DOHH2 (cell line): Measurements from ENCODE around the gene ATP8A2.

Source experiments
- H3F3A ChIP-seq: fragments of 200-600 bp; sonication (generic), shearing (Covaris generic); 2 replicates; pipeline ENCODE4 v1.6.0; 2016; ENCODE audit warnings: antibody characterized with exemption, mild to moderate bottlenecking; ENCODE audit not compliant: control insufficient read depth, insufficient read depth
- H3K27ac ChIP-seq: fragments of 200-600 bp; sonication (generic); 2 replicates; pipeline ENCODE4 v1.5.1; 2014; ENCODE audit warnings: low read depth, mild to moderate bottlenecking, low read length, moderate library complexity
- H3K27me3 ChIP-seq: fragments of 200-600 bp; sonication (generic); 2 replicates; pipeline ENCODE4 v1.6.1; 2014; ENCODE audit warnings: mild to moderate bottlenecking, low read length, mixed read lengths; ENCODE audit not compliant: control insufficient read depth
- H3K36me3 ChIP-seq: fragments of 200-600 bp; sonication (generic); 2 replicates; pipeline ENCODE4 v1.6.1; 2014; ENCODE audit warnings: mild to moderate bottlenecking, low read length, moderate library complexity, mixed read lengths; ENCODE audit not compliant: control insufficient read depth
- H3K4me1 ChIP-seq: fragments of 200-600 bp; sonication (generic); 2 replicates; pipeline ENCODE4 v1.6.1; 2014; ENCODE audit warnings: mild to moderate bottlenecking, low read length, mixed read lengths; ENCODE audit not compliant: control insufficient read depth
- H3K4me2 ChIP-seq: fragments of 200-600 bp; sonication (generic); 2 replicates; pipeline ENCODE4 v1.6.0; 2014; ENCODE audit warnings: mild to moderate bottlenecking, low read length, moderate library complexity
- H3K4me3 ChIP-seq: fragments of 200-600 bp; sonication (generic); 2 replicates; pipeline ENCODE4 v1.5.1; 2014; ENCODE audit warnings: mild to moderate bottlenecking, low read length, mixed read lengths
- H3K79me2 ChIP-seq: fragments of 200-600 bp; sonication (generic); 2 replicates; pipeline ENCODE4 v1.6.1; 2014; ENCODE audit warnings: mild to moderate bottlenecking, low read length, mixed read lengths; ENCODE audit not compliant: control insufficient read depth
- H3K9me2 ChIP-seq: fragments of 200-600 bp; sonication (generic); replicated peaks from 2 replicates; pipeline ENCODE4 v1.6.1; 2014; ENCODE audit warnings: mild to moderate bottlenecking, low read length, mixed read lengths; ENCODE audit not compliant: control insufficient read depth
- H3K9me3 ChIP-seq: fragments of 200-600 bp; sonication (generic); 2 replicates; pipeline ENCODE4 v1.6.1; 2014; ENCODE audit warnings: antibody characterized with exemption, low read length, mixed read lengths; ENCODE audit not compliant: control insufficient read depth, insufficient read depth
- H4K20me1 ChIP-seq: fragments of 200-600 bp; sonication (generic); 2 replicates; pipeline ENCODE4 v1.6.0; 2014; ENCODE audit warnings: low read depth, mild to moderate bottlenecking, antibody characterized with exemption, low read length, moderate library complexity; ENCODE audit not compliant: control insufficient read depth, insufficient read depth
- CTCF ChIP-seq: fragments of 200-600 bp; sonication (generic); IDR thresholded peaks from one replicate; pipeline ENCODE4 v1.5.1; 2014; ENCODE audit warnings: antibody characterized with exemption, mild to moderate bottlenecking, low read depth, low read length; ENCODE audit not compliant: poor library complexity, severe bottlenecking
- EZH2phosphoT487 ChIP-seq: fragments of 200-600 bp; sonication (generic); IDR thresholded peaks from 2 replicates; pipeline ENCODE4 v1.6.1; 2017; ENCODE audit warnings: borderline replicate concordance, mild to moderate bottlenecking, antibody characterized with exemption, low read length, moderate library complexity, mixed read lengths

Gene ATP8A2

GRCh38 chr13:26054896-26055295 is 683.1 kb downstream of the ATP8A2 start:
- Histone ChIP-seq H3K4me1 (no peaks in the 10 kb centered on the region), H3K79me2 (no peaks in the 10 kb centered on the region), H3K4me2 (no peak overlapping the region), H3K4me3 (no peak overlapping the region), H3K27ac (no peak overlapping the region), H3K9me2 (no peaks in the 10 kb centered on the region), H4K20me1 (no peaks in the 10 kb centered on the region), H3K27me3 (no peaks in the 10 kb centered on the region), H3K36me3 (no peaks in the 10 kb centered on the region), H3F3A (no peaks in the 10 kb centered on the region), H3K9me3 (peaks cover 3% of the 10 kb centered on the region; the same call in 1 of the 2 replicates)
- no peak for TF ChIP-seq EZH2phosphoT487
- no peak for TF ChIP-seq CTCF

- Histone ChIP-seq H3K36me3 (no peaks in the 10 kb centered on the region), H3K79me2 (no peaks in the 10 kb centered on the region), H3K4me3 (no peak overlapping the region), H3K27me3 (no peaks in the 10 kb centered on the region), H3K4me1 (no peaks in the 10 kb centered on the region), H3K27ac (no peak overlapping the region), H3K4me2 (no peak overlapping the region), H4K20me1 (no peaks in the 10 kb centered on the region), H3F3A (no peaks in the 10 kb centered on the region), H3K9me3 (no peaks in the 10 kb centered on the region), H3K9me2 (no peaks in the 10 kb centered on the region)
- TF ChIP-seq EZH2phosphoT487 = no peak
- no peak for TF ChIP-seq CTCF
Observed at GRCh38 chr13:26058704-26059103, 686.9 kb downstream of the ATP8A2 start.

DNA sequence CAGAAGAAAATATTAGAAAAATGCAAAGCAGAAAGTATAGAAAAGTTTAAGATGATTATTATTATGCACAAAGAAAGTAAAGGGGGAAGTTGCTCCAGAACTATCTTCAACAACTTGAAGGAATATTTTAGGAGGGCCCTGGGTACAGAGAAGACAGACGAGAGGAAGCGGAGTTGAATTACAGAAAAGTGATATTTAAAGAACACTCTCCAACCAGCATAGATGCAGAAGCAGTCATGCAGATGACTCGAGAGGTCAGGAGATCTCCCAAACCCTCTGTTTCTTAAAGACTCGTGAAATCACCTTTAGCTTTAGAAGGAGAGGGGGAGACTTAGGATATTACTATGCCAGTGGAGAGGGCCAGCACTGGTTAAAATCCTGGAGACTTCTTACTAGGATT is 688.6 kb downstream of the ATP8A2 start:
- H3K79me2 ChIP-seq = no peaks in the 10 kb centered on the region
- no peaks in the 10 kb centered on the region for H4K20me1 ChIP-seq
- H3K4me3 ChIP-seq = no peak overlapping the region
- H3K4me2 ChIP-seq = no peak overlapping the region
- no peaks in the 10 kb centered on the region for H3K4me1 ChIP-seq
- H3K9me3 ChIP-seq = no peaks in the 10 kb centered on the region
- no peak overlapping the region for H3K27ac ChIP-seq
- H3F3A ChIP-seq = no peaks in the 10 kb centered on the region
- no peaks in the 10 kb centered on the region for H3K27me3 ChIP-seq
- TF ChIP-seq EZH2phosphoT487 (no peak), CTCF (no peak)
- no peaks in the 10 kb centered on the region for H3K36me3 ChIP-seq
- no peaks in the 10 kb centered on the region for H3K9me2 ChIP-seq

DNA sequence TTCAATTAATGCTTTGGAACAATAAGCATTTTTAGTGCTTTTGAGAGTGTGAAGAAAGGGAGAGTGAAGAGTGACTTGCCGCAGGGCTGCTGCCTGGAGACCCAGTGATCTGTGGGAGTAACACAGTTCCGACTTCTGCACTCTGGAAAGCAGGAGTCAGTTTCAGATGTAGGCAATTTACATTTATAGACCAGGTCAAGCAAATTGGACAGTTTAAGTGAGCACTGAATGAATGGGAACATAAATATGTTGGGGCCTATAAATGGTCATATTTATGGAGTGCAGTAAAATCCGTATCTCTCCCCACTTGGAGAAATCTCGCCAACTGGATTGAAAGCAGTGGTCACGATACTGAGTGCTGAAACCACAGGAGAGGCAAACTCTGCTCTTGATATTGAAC is 689.5 kb downstream of the ATP8A2 start:
- no peaks in the 10 kb centered on the region for H3K9me3 ChIP-seq
- H3F3A ChIP-seq = no peaks in the 10 kb centered on the region
- H3K79me2 ChIP-seq = no peaks in the 10 kb centered on the region
- H3K4me1 ChIP-seq = no peaks in the 10 kb centered on the region
- H3K27me3 ChIP-seq = no peaks in the 10 kb centered on the region
- H3K9me2 ChIP-seq = no peaks in the 10 kb centered on the region
- H3K27ac ChIP-seq = no peak overlapping the region
- H4K20me1 ChIP-seq = no peaks in the 10 kb centered on the region
- H3K4me3 ChIP-seq = no peak overlapping the region
- H3K4me2 ChIP-seq = no peak overlapping the region
- TF ChIP-seq CTCF (no peak), EZH2phosphoT487 (no peak)
- no peaks in the 10 kb centered on the region for H3K36me3 ChIP-seq
